DLD1 (cell line): ENCODE results near the gene CLPTM1L.
"Not testable (repeated sequence)": the region's sequence is repeated elsewhere in the genome, so short reads cannot be mapped to it uniquely, and the experiment has no call there.

Experiments used
- in situ Hi-C: cut with HindIII; loops from 2 replicates; pipeline ENCODE4 v1.10.0; 2017; ENCODE audit warnings: low sequenced_read_pairs

Gene CLPTM1L

GRCh38 chr5:1294835-1295649 lies 49.9 kb downstream of the CLPTM1L start, which contains the start of gene TERT:
Gene TERT (minus strand): TSS chr5:1295068. CDS start chr5:1294989, 79 bp downstream.
- in situ Hi-C loops, result no loop called here

- in situ Hi-C loops, result no loop called here
Observed at GRCh38 chr5:1294206-1294834, 50.6 kb downstream of the CLPTM1L start.

GRCh38 chr5:1293416-1294205 lies 51.3 kb downstream of the CLPTM1L start:
- in situ Hi-C loops, result no loop called here

- in situ Hi-C loops, result no loop called here
Observed at GRCh38 chr5:1292846-1293415, 52.0 kb downstream of the CLPTM1L start.

- in situ Hi-C loops, result no loop called here
Observed at GRCh38 chr5:1292139-1292538, 52.8 kb downstream of the CLPTM1L start.

GRCh38 chr5:1291611-1292080 lies 53.3 kb downstream of the CLPTM1L start:
- in situ Hi-C loops, result no loop called here

- in situ Hi-C loops, result not testable (repeated sequence)
Observed at GRCh38 chr5:1290956-1291355, 53.9 kb downstream of the CLPTM1L start.

- in situ Hi-C loops, result not testable (repeated sequence)
Observed at GRCh38 chr5:1289559-1289958, 55.3 kb downstream of the CLPTM1L start.

- in situ Hi-C loops, result no loop called here
Observed at GRCh38 chr5:1288439-1289335, 56.2 kb downstream of the CLPTM1L start.

- in situ Hi-C loops, result no loop called here
Observed at GRCh38 chr5:1285883-1286291, 59.0 kb downstream of the CLPTM1L start.

GRCh38 chr5:1285141-1285540 lies 59.8 kb downstream of the CLPTM1L start:
- in situ Hi-C loops, result no loop called here

- in situ Hi-C loops, result not testable (repeated sequence)
Observed at GRCh38 chr5:1284336-1284970, 60.4 kb downstream of the CLPTM1L start.

- in situ Hi-C loops, result not testable (repeated sequence)
Observed at GRCh38 chr5:1283729-1284041, 61.2 kb downstream of the CLPTM1L start.

- in situ Hi-C loops, result not testable (repeated sequence)
Observed at GRCh38 chr5:1282993-1283728, 61.7 kb downstream of the CLPTM1L start.

- in situ Hi-C loops, result no loop called here
Observed at GRCh38 chr5:1282131-1282992, 62.5 kb downstream of the CLPTM1L start.

- in situ Hi-C loops, result no loop called here
Observed at GRCh38 chr5:1281038-1281882, 63.6 kb downstream of the CLPTM1L start.
